22Rv1 (cell line): ENCODE results near the gene LAMA5.

Experiments used
- H3K27ac ChIP-seq: fragments of 450-650 bp; 2 replicates; pipeline ENCODE4 v1.5.1; 2017
- CTCF ChIP-seq: fragments of 450-650 bp; IDR thresholded peaks from 2 replicates; pipeline ENCODE4 v1.5.1; 2017; ENCODE audit warnings: mild to moderate bottlenecking
- ZFX ChIP-seq: fragments of 450-650 bp; IDR thresholded peaks from 2 replicates; pipeline ENCODE4 v1.6.1; 2017; ENCODE audit warnings: antibody characterized with exemption, borderline replicate concordance

LAMA5 gene

GRCh38 chr20:62377064-62377461 is 10.0 kb upstream of the LAMA5 start:
- no peak for TF ChIP-seq ZFX
- no peak overlapping the region for H3K27ac ChIP-seq

GRCh38 chr20:62376112-62377063 is 9.3 kb upstream of the LAMA5 start:
- H3K27ac ChIP-seq: no peak overlapping the region
- TF ChIP-seq CTCF: no peak
- no peak for TF ChIP-seq ZFX

GRCh38 chr20:62374331-62375152 is 7.4 kb upstream of the LAMA5 start:
- no peak for TF ChIP-seq CTCF
- no peak for TF ChIP-seq ZFX
- peak overlapping the region; percentile 18; the same call in 1 of the 2 replicates for H3K27ac ChIP-seq

- 0 out of 2 replicates have a peak overlapping the region, but pooled peaks have one; percentile 18 for H3K27ac ChIP-seq
Measured at GRCh38 chr20:62373631-62374179, 6.6 kb upstream of the LAMA5 start.

- TF ChIP-seq ZFX: no peak
- no peak for TF ChIP-seq CTCF
- no peak overlapping the region for H3K27ac ChIP-seq
Measured at GRCh38 chr20:62372042-62372993, 5.2 kb upstream of the LAMA5 start.

GRCh38 chr20:62371588-62372041 is 4.5 kb upstream of the LAMA5 start:
- no peak for TF ChIP-seq ZFX
- no peak for TF ChIP-seq CTCF
- H3K27ac ChIP-seq: no peak overlapping the region

GRCh38 chr20:62370807-62371587 is 3.9 kb upstream of the LAMA5 start:
- H3K27ac ChIP-seq: peak overlapping the region; percentile 7; the same call in 1 of the 2 replicates
- TF ChIP-seq ZFX: no peak
- no peak for TF ChIP-seq CTCF
